Suppressor macrophage (primary cell): Measurements from ENCODE around the gene HMGB2.

ENCODE experiments used
- DNase-seq, 4 experiments: peaks; one replicate each; pipeline ENCODE4 v3.0.0-alpha.2; 2020 to 2022

The HMGB2 gene

DNA sequence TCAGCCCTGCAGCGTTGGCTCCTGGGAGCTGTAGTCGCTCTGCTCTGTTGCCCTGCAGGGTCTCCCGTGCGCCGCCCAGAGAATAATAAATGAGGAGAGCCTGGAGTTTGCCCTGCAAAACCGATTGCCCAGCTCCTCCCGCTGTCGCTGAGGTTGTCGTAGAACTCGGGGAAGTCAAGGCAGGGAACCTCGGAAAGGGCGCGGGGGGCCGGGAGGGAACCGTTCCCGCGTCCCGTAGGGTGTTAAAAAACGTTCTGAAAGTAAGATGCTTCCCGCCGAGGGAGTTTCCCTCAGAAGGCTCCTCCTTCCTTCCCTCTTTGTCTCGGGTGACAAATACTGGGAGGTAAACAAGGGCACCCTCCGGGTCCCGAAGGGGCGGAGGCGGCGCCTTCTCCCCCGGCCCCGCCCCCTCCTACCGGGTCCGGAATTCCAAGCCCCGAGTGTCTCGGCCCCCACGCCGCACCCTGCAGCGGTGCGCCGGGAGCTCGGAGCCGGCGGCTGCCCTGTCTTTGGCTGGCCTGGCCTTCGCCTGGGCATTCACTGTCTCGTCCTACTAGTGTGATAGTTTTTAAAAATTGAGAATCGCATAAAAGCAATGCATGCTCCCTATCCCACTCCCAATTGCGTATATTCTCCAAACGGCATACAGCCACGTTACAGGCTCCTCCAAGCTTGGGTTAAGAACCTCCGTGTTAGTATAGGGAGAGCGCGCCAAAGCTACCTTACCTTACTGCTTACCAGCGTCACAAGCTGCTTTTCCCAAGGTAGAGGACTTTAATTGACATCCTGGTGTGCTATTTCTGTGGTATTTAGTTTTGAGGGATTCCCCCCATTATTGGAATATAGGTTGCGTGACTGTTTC is 964 bp upstream of the HMGB2 start:
- DNase-seq: peak; percentile 68 to 82 (median 76)

DNA sequence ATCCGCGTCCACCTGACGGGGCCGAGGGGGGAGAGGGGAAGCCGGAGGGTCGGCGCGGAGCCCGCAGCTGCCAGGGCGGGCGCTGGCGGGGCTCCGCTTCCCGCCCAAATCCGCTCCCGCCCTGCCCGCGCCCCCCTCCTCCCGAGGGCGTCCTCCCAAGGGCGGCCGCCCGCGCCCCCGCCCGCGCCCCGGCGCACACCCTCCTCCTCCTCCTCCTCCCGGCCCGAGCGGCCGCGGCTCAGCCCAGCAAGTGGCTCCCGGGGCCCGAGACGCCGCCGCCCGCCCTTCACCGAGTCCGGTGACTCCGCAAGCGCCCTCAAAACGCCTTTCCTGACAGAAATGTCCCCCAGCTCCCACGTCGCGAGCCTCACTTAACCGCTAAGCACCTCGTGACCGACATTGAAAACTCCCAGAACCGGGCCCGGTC is 487 bp downstream of the HMGB2 start:
- DNase-seq: peak; percentile 57 to 77 (median 71)

- DNase-seq: peak in 2 of 4 experiments; percentile 21 to 22
Measured at GRCh38 chr4:173332963-173333657, 1.0 kb downstream of the HMGB2 start.

DNA sequence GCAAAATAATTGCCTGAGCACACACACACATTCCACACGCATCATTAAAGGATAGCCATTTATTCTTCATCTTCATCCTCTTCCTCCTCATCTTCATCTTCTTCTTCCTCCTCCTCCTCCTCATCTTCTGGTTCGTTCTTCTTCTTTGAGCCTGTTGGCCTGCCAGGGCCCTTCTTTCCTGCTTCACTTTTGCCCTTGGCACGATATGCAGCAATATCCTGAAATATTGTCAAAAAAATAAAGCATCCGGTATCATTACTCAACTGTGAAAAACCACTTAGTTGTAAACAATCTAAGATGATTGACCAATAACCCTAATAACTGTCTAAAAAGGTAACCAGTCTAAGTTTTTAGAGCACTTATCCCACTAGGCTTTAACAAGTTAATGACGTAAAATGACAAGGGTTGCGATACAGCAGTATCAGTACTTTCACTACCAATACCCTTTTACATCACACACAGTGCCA is 2.1 kb downstream of the HMGB2 start:
- peak in 3 of 4 experiments; percentile 11 to 36 (median 23) for DNase-seq

GRCh38 chr4:173330590-173330989 is 3.6 kb downstream of the HMGB2 start:
- DNase-seq: no peak

DNA sequence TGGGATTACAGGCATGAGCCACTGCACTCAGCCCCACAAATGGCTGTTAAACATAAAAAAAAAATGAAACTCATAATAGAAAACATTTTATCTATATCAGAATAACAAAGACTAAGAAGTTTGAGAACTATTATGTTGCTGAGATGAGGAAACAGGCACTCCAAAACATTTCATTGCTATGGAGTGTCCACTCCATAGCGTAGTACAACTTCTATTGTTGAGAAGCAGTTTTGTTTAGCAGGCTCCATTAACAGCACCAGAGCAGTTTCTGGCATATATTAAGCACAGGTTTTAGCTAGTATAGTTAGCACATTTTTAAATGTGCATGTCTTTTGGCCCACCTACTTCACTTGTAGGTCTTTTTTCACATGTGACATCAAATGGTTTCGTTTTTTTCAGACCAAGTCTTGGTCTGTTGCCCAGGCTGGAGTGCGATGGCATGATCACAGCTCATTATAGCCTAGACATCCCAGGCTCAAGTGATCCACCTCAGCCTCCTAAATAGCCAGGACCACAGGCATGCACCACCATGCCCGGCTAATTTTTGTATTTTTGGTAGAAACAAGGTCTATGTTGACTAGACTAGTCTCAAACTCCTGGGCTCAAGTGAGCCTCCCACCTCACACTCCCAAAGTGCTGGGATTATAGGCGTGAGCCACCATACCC is 5.8 kb downstream of the HMGB2 start:
- no peak for DNase-seq

DNA sequence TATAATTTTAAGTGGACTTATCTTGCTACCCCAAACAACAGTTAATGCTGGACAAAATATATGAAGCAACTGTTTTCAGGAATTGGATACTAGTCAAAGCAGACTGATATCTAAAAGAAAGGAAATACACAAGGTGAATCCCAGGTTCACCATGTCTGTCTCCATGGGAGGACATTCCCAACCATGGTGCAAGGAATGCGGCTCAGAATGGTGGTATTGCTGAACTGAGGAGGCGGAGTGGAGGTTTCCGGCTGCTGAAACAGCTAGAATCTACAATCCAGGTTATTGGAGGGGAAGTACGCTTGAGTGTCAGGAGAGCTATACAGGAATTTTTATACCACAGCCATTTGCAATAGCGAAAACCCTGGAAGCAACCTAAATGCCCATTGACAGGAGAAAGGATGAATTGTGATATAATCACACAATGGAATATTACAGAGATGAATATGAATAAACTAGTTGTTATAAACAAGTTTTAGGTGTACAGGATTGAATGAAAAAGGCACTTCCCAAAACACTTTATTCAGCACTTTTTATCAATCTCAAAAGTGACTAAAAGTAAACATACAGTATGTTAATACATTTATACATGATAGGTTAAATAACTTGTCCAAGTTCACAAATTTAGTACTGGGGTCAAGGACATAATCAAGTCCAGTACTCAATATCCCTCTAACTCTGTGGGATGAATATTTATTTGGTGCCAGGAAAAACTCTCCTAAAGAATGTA is 9.0 kb downstream of the HMGB2 start:
- no peak for DNase-seq

- peak in 3 of 4 experiments; percentile 35 to 77 (median 72) for DNase-seq
Measured at GRCh38 chr4:173319696-173320095, 14.5 kb downstream of the HMGB2 start.

GRCh38 chr4:173318648-173319211 is 15.4 kb downstream of the HMGB2 start:
- peak in 2 of 4 experiments; percentile 63 to 78 for DNase-seq

DNA sequence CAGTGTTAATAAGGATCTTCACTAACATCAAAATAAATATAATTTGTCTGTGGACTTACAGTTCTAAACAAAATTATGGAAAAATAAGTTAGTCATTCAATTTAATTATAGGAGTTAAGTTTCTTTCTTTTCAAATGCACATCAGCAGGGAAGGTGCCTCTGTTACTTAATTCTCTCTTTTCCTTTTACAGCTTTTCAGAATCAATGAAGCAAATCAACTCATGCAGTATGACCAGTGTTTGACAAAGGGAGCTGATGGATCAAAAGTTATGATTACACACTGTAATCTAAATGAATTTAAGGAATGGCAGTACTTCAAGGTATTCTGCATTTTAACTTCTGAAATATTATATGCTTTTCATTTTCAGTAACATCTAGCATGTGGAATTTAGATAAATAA is 15.9 kb downstream of the HMGB2 start:
- no peak for DNase-seq

- DNase-seq: peak in 2 of 4 experiments; percentile 14 to 18
Measured at GRCh38 chr4:173317004-173317403, 17.2 kb downstream of the HMGB2 start.

DNA sequence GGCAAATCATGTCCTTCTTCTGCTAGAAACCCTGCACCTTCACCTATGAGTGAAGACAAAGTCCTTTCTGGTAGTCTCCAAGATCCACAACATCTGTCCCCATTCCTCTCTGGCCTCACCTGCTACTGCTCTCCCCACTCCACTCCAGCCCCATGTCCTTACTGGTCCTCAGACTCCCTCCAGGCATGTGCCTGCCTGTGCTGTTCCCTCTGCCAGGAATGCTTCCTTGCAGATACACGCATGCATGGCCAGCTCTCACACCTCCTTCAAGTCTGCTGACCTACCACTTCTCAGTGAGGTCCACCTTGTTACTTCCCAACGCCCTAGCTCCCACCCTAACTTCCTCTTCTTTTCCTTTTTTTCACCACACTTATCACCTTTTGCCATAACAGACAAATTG is 18.1 kb downstream of the HMGB2 start:
- no peak for DNase-seq

DNA sequence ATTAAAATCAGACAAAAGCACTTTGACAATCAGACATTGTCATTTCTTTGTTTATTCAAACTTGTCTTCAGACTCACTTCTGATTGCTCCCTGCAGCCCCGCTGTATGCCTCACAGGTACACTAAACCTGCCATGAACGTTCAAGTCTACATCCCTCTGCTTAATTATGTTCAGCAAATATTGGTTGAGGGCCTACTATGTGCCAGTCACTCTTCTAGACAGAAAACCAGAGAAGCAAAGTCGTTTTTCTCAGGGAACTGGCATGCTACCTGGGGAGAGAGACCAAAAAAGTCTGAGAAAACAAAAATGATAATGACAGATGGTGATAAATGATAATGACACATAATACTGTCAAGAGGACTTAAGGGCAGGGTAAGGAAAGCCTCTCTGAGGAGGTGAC is 19.4 kb downstream of the HMGB2 start:
- no peak for DNase-seq

- DNase-seq: no peak
Measured at GRCh38 chr4:173311368-173311767, 22.8 kb downstream of the HMGB2 start.

DNA sequence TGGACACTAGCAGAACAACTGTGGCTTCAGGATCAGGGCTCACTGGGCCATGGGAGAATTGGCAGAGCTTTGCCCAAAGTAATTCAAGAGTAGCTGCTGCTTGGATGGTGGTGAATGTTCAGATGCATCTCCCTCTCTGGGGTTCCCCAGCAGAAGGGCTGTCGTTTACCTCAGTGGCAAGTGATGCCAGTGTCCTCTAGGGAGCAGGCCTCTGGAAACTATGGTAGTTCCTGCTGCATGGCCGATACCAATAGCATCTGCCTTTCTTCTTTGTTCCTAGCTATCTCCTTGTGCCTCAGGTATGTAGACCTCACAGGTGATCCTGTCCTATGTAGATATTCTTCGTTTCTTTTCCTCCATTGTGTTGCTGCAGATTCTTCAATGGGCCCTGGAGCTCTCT is 26.4 kb downstream of the HMGB2 start:
- DNase-seq: no peak

- peak; percentile 39 to 67 (median 52) for DNase-seq
Measured at GRCh38 chr4:173301518-173302201, 32.5 kb downstream of the HMGB2 start.

DNA sequence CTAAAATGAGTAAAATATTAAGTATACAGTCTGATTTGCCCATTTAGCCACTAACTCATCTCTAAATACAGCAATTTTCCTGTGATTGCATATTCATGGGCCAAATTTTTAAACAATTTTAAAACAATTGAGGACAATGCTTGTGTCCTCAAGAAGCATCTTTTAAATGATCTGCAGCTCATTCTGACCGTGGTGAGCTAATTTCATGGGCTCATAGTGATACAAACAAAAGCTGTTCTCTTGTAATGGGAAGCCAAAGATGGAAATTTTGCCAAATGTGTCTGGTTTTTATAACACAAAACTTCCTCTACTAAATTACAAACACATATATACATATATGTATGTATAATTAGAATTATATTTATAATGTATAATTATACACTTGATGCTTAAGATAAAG is 39.7 kb downstream of the HMGB2 start:
- no peak for DNase-seq

GRCh38 chr4:173293663-173294062 is 40.5 kb downstream of the HMGB2 start:
- no peak for DNase-seq

- DNase-seq: no peak
Measured at GRCh38 chr4:173291899-173292298, 42.3 kb downstream of the HMGB2 start.

DNA sequence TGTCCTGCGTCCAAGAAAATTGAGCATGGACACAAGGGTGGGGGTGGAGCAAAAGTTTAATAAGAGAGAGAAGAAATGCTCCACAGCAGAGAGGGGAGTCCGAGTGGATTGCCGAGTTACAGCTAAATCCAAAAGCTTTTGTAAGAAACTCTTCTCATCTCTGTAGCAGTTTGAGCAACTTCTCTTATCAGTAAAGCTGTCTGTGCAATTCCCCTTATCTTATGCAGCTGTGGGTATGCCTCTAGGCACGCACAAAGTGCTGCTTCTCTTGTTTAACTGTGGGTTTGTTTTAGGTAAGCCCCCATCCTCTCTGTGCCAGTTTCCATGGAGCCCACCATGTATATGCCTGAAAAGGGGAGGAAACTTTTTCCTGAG is 44.8 kb downstream of the HMGB2 start:
- DNase-seq: no peak

DNA sequence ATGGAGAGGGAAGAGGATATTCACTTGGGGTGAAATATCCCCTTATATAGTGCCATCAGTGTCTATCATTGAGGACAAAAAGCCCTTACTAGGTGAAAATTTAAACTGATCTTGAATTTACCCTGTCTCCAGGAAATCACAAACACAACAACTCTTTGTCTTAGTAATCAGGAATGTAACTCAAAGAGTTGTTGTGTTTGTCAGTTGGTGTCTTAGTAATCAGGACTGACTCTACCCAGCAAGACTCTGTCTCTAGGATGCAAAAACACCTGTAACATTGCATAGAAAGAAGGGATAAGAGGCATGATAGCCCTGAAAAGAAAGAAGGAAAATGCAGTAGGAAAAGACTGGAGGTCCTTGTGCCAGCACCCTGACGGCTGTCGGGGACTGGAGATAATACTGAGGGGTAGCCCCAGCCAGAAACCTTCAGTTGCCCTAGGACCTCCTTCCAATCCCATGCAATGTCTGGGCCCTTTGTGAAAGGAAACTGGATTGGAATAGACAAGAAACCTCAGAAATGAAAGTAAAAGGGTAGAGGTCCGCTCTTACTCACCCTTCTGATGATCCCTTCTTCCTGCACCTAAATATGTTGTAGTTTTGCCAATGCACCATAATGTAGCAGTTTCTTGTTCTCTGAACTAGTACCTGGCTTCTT is 45.3 kb downstream of the HMGB2 start:
- DNase-seq: no peak
